PC-3 (cell line): Measurements from ENCODE around the gene SF3A1. TPM values are rescaled to one million over a fixed set of nuclear protein-coding genes. Genes with fewer than 3 reads are reported as not detected.

Experiments
- ATAC-seq: fragments of 200-7000 bp; cut with Tn5 transposase; 2 replicates; pipeline ENCODE4 v1.9.1; 2020; ENCODE audit warnings: mild to moderate bottlenecking, moderate library complexity
- BruUV-seq: library from RNA; stranded (reverse); fragments of 400-500 nt; replicated peaks from 2 replicates; lab custom pipeline; 2021; lab: Mats Ljungman, UMichigan
- CTCF ChIA-PET: fragments of 300-600 bp; sonication (Branson Sonifier 250); formaldehyde crosslinking; loops from one replicate; lab custom pipeline; 2022; ENCODE audit warnings: antibody characterized with exemption; lab: Charles Lee
- POLR2A ChIA-PET: fragments of 300-600 bp; sonication (Branson Sonifier 250); formaldehyde crosslinking; loops from one replicate; lab custom pipeline; 2022; ENCODE audit warnings: antibody characterized with exemption; ENCODE audit not compliant: unreplicated experiment; lab: Charles Lee
- DNase-seq: peaks from one replicate; pipeline ENCODE4 v3.0.0-alpha.2; 2015
- H2AFZ ChIP-seq: fragments of 300-600 bp; sonication (generic); 2 replicates; pipeline ENCODE4 v1.6.0; 2016; ENCODE audit warnings: antibody characterized with exemption, low read length
- H3F3A ChIP-seq: fragments of 300-600 bp; sonication (generic); one replicate; pipeline ENCODE4 v1.6.0; 2017; ENCODE audit warnings: antibody characterized with exemption, low read length, control low read depth, mild to moderate bottlenecking; ENCODE audit not compliant: unreplicated experiment
- H3K27ac ChIP-seq: fragments of 300-600 bp; sonication (generic); 2 replicates; pipeline ENCODE4 v1.5.1; 2016; ENCODE audit warnings: mild to moderate bottlenecking, low read length
- H3K27me3 ChIP-seq: fragments of 300-600 bp; sonication (generic); 2 replicates; pipeline ENCODE4 v1.6.1; 2016; ENCODE audit warnings: low read length, mixed read lengths
- H3K36me3 ChIP-seq: fragments of 300-600 bp; sonication (generic); 2 replicates; pipeline ENCODE4 v1.6.1; 2016; ENCODE audit warnings: low read depth, mixed run types, low read length, mixed read lengths
- H3K4me1 ChIP-seq: fragments of 300-600 bp; sonication (generic); 2 replicates; pipeline ENCODE4 v1.5.1; 2016; ENCODE audit warnings: low read length; ENCODE audit not compliant: insufficient read depth
- H3K4me2 ChIP-seq: fragments of 300-600 bp; sonication (generic); 2 replicates; pipeline ENCODE4 v1.6.0; 2016; ENCODE audit warnings: low read length
- H3K4me3 ChIP-seq: fragments of 300-600 bp; sonication (generic); 2 replicates; pipeline ENCODE4 v1.5.1; 2016; ENCODE audit warnings: mild to moderate bottlenecking, low read length, mixed read lengths
- H3K79me2 ChIP-seq: fragments of 300-600 bp; sonication (generic); 2 replicates; pipeline ENCODE4 v1.6.1; 2017; ENCODE audit warnings: low read length, mixed read lengths
- H3K9ac ChIP-seq: fragments of 300-600 bp; sonication (generic); 2 replicates; pipeline ENCODE4 v1.6.0; 2016; ENCODE audit warnings: mild to moderate bottlenecking, low read length
- H3K9me2 ChIP-seq: fragments of 300-600 bp; sonication (generic); replicated peaks from 2 replicates; pipeline ENCODE4 v1.6.1; 2016; ENCODE audit warnings: mixed run types, low read length, mixed read lengths
- H3K9me3 ChIP-seq: fragments of 300-600 bp; sonication (generic); 2 replicates; pipeline ENCODE4 v1.6.1; 2016; ENCODE audit warnings: low read length, mixed read lengths
- H4K20me1 ChIP-seq: fragments of 300-600 bp; sonication (generic); 2 replicates; pipeline ENCODE4 v1.6.1; 2016; ENCODE audit warnings: low read length, mixed read lengths
- CTCF ChIP-seq: fragments of 300-600 bp; sonication (generic); conservative IDR thresholded peaks from 2 replicates; pipeline ENCODE4 v1.5.1; 2017; ENCODE audit warnings: antibody characterized with exemption, low read depth, mild to moderate bottlenecking, low read length
- EZH2 ChIP-seq: fragments of 300-600 bp; sonication (generic); IDR thresholded peaks from one replicate; pipeline ENCODE4 v1.6.1; 2017; ENCODE audit warnings: antibody characterized with exemption, mild to moderate bottlenecking, low read length; ENCODE audit not compliant: unreplicated experiment
- EZH2phosphoT487 ChIP-seq: fragments of 300-600 bp; sonication (generic); IDR thresholded peaks from 2 replicates; pipeline ENCODE4 v1.6.1; 2018; ENCODE audit warnings: mild to moderate bottlenecking, antibody characterized with exemption, low read length, borderline replicate concordance
- intact Hi-C: fragments of 100-400 bp; cut with micrococcal nuclease; formaldehyde crosslinking; loops from 2 replicates; pipeline ENCODE4 v1.9.0; 2023
- total RNA-seq: library from RNA; depleted of rRNA; stranded (reverse); fragments of >200 nt; gene quantifications from 2 replicates; pipeline ENCODE4 v1.2.3, GENCODE V29; 2014

SF3A1 gene
- total RNA-seq, 1 experiment from 2014 or later, result 59.2 TPM

GRCh38 chr22:30294066-30294465, 62.6 kb downstream of the SF3A1 start:
- no peak overlapping the region for H3K4me3 ChIP-seq
- no peaks in the 10 kb centered on the region for H3K79me2 ChIP-seq
- H3K4me2 ChIP-seq, result no peak overlapping the region
- H3K9ac ChIP-seq, result no peak overlapping the region
- H3K4me1 ChIP-seq, result peaks cover 32% of the 10 kb centered on the region
- H2AFZ ChIP-seq, result no peak overlapping the region
- DNase-seq (no peak), ATAC-seq (no peak)
- ChIA-PET POLR2A (interaction anchor here (1.1 kb wide), 1 partner anchor 17 kb away, joined by 3 read pairs; no protein-coding TSS in a partner anchor), CTCF (no interaction called here)
- H3K9me2 ChIP-seq, result no peaks in the 10 kb centered on the region
- no peaks in the 10 kb centered on the region for H4K20me1 ChIP-seq
- no peaks in the 10 kb centered on the region for H3F3A ChIP-seq
- H3K27me3 ChIP-seq, result no peaks in the 10 kb centered on the region
- H3K27ac ChIP-seq, result no peak overlapping the region
- BruUV-seq, result no TSS peak
- no peak for TF ChIP-seq EZH2phosphoT487
- TF ChIP-seq CTCF, result no peak
- no peak for TF ChIP-seq EZH2
- no peaks in the 10 kb centered on the region for H3K9me3 ChIP-seq
- peaks cover 3% of the 10 kb centered on the region; the same call in 1 of the 2 replicates for H3K36me3 ChIP-seq
- intact Hi-C loops, result no loop called here

- no peaks in the 10 kb centered on the region for H4K20me1 ChIP-seq
- ATAC-seq (no peak), DNase-seq (no peak)
- no peaks in the 10 kb centered on the region for H3K27me3 ChIP-seq
- H3K4me2 ChIP-seq, result no peak overlapping the region
- CTCF ChIA-PET, result no interaction called here
- POLR2A ChIA-PET, result no interaction called here
- H3K4me3 ChIP-seq, result no peak overlapping the region
- H3K4me1 ChIP-seq, result peaks cover 30% of the 10 kb centered on the region
- H3K27ac ChIP-seq, result no peak overlapping the region
- no peak overlapping the region for H3K9ac ChIP-seq
- 0 out of 2 replicates have a peak, but pooled peaks cover 3% of the 10 kb centered on the region for H3K79me2 ChIP-seq
- no peaks in the 10 kb centered on the region for H3F3A ChIP-seq
- no peaks in the 10 kb centered on the region for H3K9me3 ChIP-seq
- no peak overlapping the region for H2AFZ ChIP-seq
- peaks cover 3% of the 10 kb centered on the region; the same call in 1 of the 2 replicates for H3K36me3 ChIP-seq
- no TSS peak for BruUV-seq
- no peaks in the 10 kb centered on the region for H3K9me2 ChIP-seq
- intact Hi-C loops, result no loop called here
- TF ChIP-seq CTCF (no peak), EZH2 (no peak), EZH2phosphoT487 (no peak)
These were observed 63.7 kb downstream of the SF3A1 start for GRCh38 chr22:30293026-30293425.

- DNase-seq, result no peak
- H4K20me1 ChIP-seq, result no peaks in the 10 kb centered on the region
- H3K4me3 ChIP-seq, result no peak overlapping the region
- no peaks in the 10 kb centered on the region for H3K9me3 ChIP-seq
- H3K27ac ChIP-seq, result no peak overlapping the region
- ChIA-PET CTCF (no interaction called here), POLR2A (no interaction called here)
- no peak overlapping the region for H2AFZ ChIP-seq
- no peak overlapping the region for H3K4me2 ChIP-seq
- H3K9ac ChIP-seq, result no peak overlapping the region
- ATAC-seq, result no peak
- no TSS peak for BruUV-seq
- peaks cover 3% of the 10 kb centered on the region; the same call in 1 of the 2 replicates for H3K36me3 ChIP-seq
- no peaks in the 10 kb centered on the region for H3F3A ChIP-seq
- H3K79me2 ChIP-seq, result 0 out of 2 replicates have a peak, but pooled peaks cover 3% of the 10 kb centered on the region
- H3K9me2 ChIP-seq, result no peaks in the 10 kb centered on the region
- no peaks in the 10 kb centered on the region for H3K27me3 ChIP-seq
- TF ChIP-seq CTCF (no peak), EZH2 (no peak), EZH2phosphoT487 (no peak)
- H3K4me1 ChIP-seq, result peaks cover 25% of the 10 kb centered on the region
- intact Hi-C loops, result no loop called here
These were observed 64.4 kb downstream of the SF3A1 start for GRCh38 chr22:30292069-30292970.
